Measurements from ENCODE around the gene PXK.

PXK gene

GRCh38 chr3:58466899-58467563 is 134.3 kb downstream of the PXK start:
- no peak for DNase-seq (ENCODE audit: low read depth in 2 of 2)

GRCh38 chr3:58469096-58469495 is 136.4 kb downstream of the PXK start:
- no peak for DNase-seq (ENCODE audit: low read depth in 2 of 2)

- no peak for DNase-seq (ENCODE audit: low read depth in 2 of 2)
Measured at GRCh38 chr3:58470363-58471024, 137.8 kb downstream of the PXK start.

GRCh38 chr3:58471025-58471887 is 138.6 kb downstream of the PXK start:
- DNase-seq (ENCODE audit: low read depth in 2 of 2): peak in 1 of 2 donors; percentile 21

- no peak for DNase-seq (ENCODE audit: low read depth in 2 of 2)
Measured at GRCh38 chr3:58473275-58473674, 140.6 kb downstream of the PXK start.

- no peak for DNase-seq (ENCODE audit: low read depth in 2 of 2)
Measured at GRCh38 chr3:58474348-58474911, 141.7 kb downstream of the PXK start.

GRCh38 chr3:58474967-58475578 is 142.4 kb downstream of the PXK start:
- no peak for DNase-seq (ENCODE audit: low read depth in 2 of 2)

Data from stimulated activated CD8-positive, alpha-beta memory T cell treated with anti-CD3 and anti-CD28 coated beads, Interleukin-2, amount 100 ng/mL, for 1 hour (primary cell).